Measurements from ENCODE around the gene PATJ.
"Not testable (repeated sequence)": the region's sequence is repeated elsewhere in the genome, so short reads cannot be mapped to it uniquely, and the experiment has no call there.

DNA sequence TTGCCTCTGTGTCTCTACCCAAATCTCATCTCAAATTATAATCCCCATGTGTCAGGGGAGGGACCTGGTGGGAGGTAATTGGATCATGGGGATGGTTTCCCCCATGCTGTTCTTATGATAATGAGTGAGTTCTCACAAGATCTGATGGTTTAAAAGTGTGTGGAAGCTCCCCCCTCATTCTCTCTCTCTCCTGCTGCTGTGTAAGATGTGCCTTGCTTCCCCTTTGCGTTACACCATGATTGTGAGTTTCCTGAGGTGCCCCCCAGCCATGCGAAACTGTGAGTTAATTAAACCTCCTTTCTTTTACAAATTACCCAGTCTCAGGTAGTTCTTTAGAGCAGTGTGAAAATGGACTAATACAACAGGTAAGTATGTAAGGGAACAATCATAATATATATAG is 102.4 kb downstream of the PATJ start:
- not testable (repeated sequence) for TF ChIP-seq CTCF (IDR thresholded peaks at IDR 0.05; ENCODE audit: insufficient read depth, low read length, poor library complexity, severe bottlenecking); EZH2phosphoT487 (conservative IDR thresholded peaks at IDR 0.05; ENCODE audit: low read length)

All from SU-DHL-6 (cell line).